NT2/D1 (cell line): Measurements from ENCODE around the gene CCDC86.

Experiments used
- SUZ12 ChIP-seq: IDR thresholded peaks from 2 replicates; pipeline ENCODE4 v1.6.1; 2011; ENCODE audit not compliant: insufficient read length, insufficient read depth; ENCODE audit errors: extremely low read depth
- YY1 ChIP-seq: IDR thresholded peaks from 2 replicates; pipeline ENCODE4 v1.6.1; 2011; ENCODE audit not compliant: insufficient read length, insufficient read depth
- ZNF274 ChIP-seq: IDR thresholded peaks from 2 replicates; pipeline ENCODE4 v1.6.1; 2011; ENCODE audit warnings: mild to moderate bottlenecking, low read depth, low read length

DNA sequence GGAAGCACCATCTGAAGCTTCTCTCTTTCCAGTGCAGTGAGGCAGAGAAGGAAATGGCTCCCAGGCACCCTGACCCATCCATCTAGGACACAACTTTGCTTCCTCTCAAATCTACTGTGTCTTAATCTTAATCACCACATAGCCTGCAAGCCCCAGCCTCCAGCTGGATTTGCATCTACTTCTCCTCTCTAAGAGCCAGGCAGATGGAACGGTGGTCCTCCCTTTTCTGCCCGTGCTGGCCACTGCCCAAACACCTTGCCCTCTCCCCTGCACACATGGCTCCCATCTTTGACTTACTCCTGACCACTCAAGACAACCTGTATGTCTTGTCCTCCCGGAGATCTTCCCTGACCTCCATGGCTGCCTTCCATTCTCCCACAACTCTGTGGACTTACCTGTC is 49.4 kb upstream of the CCDC86 start:
- TF ChIP-seq YY1 (no peak), ZNF274 (no peak), SUZ12 (no peak)
